OCI-LY1 (cell line): ENCODE measurements around the gene GMDS.

ENCODE experiments used
- H2AFZ ChIP-seq: fragments of 200-600 bp; sonication (generic), shearing (Covaris generic); 2 replicates; pipeline ENCODE4 v1.6.0; 2014; ENCODE audit warnings: antibody characterized with exemption, mild to moderate bottlenecking, low read length
- H3F3A ChIP-seq: fragments of 200-600 bp; sonication (generic), shearing (Covaris generic); 2 replicates; pipeline ENCODE4 v1.6.0; 2014; ENCODE audit warnings: mild to moderate bottlenecking, antibody characterized with exemption, low read length, moderate library complexity; ENCODE audit not compliant: insufficient read depth
- H3K27ac ChIP-seq: fragments of 200-600 bp; sonication (generic); 2 replicates; pipeline ENCODE4 v1.5.1; 2014; ENCODE audit warnings: low read length, mixed run types, mild to moderate bottlenecking, low read depth; ENCODE audit not compliant: poor library complexity, severe bottlenecking
- H3K27me3 ChIP-seq: fragments of 200-600 bp; sonication (generic); 2 replicates; pipeline ENCODE4 v1.6.0; 2014; ENCODE audit warnings: antibody characterized with exemption, mild to moderate bottlenecking, low read length, moderate library complexity; ENCODE audit not compliant: insufficient read depth
- H3K36me3 ChIP-seq: fragments of 200-600 bp; sonication (generic); 2 replicates; pipeline ENCODE4 v1.6.1; 2014; ENCODE audit warnings: mild to moderate bottlenecking, antibody characterized with exemption, low read length, moderate library complexity, mixed read lengths; ENCODE audit not compliant: insufficient read depth
- H3K4me1 ChIP-seq: fragments of 200-600 bp; sonication (generic); 2 replicates; pipeline ENCODE4 v1.5.1; 2014; ENCODE audit warnings: mild to moderate bottlenecking, low read length, moderate library complexity; ENCODE audit not compliant: insufficient read depth, severe bottlenecking
- H3K4me2 ChIP-seq: fragments of 200-600 bp; sonication (generic), shearing (Covaris generic); 2 replicates; pipeline ENCODE4 v1.6.1; 2014; ENCODE audit warnings: low read length
- H3K4me3 ChIP-seq: fragments of 200-600 bp; sonication (generic); 2 replicates; pipeline ENCODE4 v1.5.1; 2014; ENCODE audit warnings: low read length, low read depth, mild to moderate bottlenecking, mixed read lengths; ENCODE audit not compliant: poor library complexity, severe bottlenecking
- H3K79me2 ChIP-seq: fragments of 200-600 bp; shearing (Covaris generic); 2 replicates; pipeline ENCODE4 v1.6.1; 2016; ENCODE audit warnings: mixed run types, low read length, mixed read lengths; ENCODE audit not compliant: insufficient read depth
- H3K9ac ChIP-seq: fragments of 200-600 bp; sonication (generic), shearing (Covaris generic); 2 replicates; pipeline ENCODE4 v1.6.1; 2014; ENCODE audit warnings: mild to moderate bottlenecking, low read length, mixed read lengths
- H3K9me2 ChIP-seq: fragments of 200-600 bp; sonication (generic), shearing (Covaris generic); 2 replicates; pipeline ENCODE4 v1.6.1; 2014; ENCODE audit warnings: low read depth, mild to moderate bottlenecking, low read length, mixed read lengths
- H3K9me3 ChIP-seq: fragments of 200-600 bp; shearing (Covaris generic); 2 replicates; pipeline ENCODE4 v1.6.1; 2014; ENCODE audit warnings: low read length, mixed read lengths
- H4K20me1 ChIP-seq: fragments of 200-600 bp; sonication (generic), shearing (Covaris generic); 2 replicates; pipeline ENCODE4 v1.6.0; 2016; ENCODE audit warnings: mild to moderate bottlenecking, low read length; ENCODE audit not compliant: insufficient read depth
- EZH2 ChIP-seq: fragments of 200-600 bp; sonication (generic), shearing (Covaris generic); IDR thresholded peaks from 2 replicates; pipeline ENCODE4 v1.8.0; 2017; ENCODE audit warnings: borderline replicate concordance, mixed run types, mild to moderate bottlenecking, antibody characterized with exemption, low read length, moderate library complexity, mixed read lengths
- TF ChIP-seq, protein P1 (sequence below): fragments of 200-600 bp; sonication (generic), shearing (Covaris generic); IDR thresholded peaks from 2 replicates; pipeline ENCODE4 v1.5.1; 2017; ENCODE audit warnings: mild to moderate bottlenecking, antibody characterized with exemption, low read length, moderate library complexity, mixed read lengths

The GMDS gene

DNA sequence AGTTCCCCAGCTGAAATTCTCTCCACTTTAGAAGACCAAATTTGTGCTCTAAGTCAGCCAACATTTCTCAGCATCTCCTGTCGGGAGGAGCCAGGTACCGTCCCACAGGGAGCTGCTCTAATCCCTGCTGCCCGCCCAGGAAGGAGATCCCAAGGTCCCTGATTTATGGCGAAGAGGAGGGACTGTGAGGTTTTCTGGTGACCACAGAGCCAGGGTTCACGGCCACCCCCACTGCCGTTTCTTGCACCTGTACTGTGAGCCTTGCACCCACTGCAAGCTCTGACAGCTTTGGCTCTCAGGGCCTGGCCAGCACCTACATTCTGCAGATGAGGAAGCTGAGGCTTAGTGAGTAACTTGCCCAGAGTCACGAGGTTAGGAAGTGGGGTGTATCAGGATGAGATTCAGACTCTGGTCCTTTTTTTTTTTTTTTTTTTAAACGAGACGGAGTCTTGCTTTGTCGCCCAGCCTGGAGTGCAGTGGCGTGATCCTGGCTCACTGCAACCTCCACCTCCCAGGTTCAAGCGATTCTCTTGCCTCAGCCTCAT, 600.8 kb downstream of the GMDS start:
- Histone ChIP-seq H3K9ac (no peak overlapping the region), H4K20me1 (no peaks in the 10 kb centered on the region), H3K4me1 (no peaks in the 10 kb centered on the region), H3K36me3 (0 out of 2 replicates have a peak, but pooled peaks cover 5% of the 10 kb centered on the region), H3K27ac (no peak overlapping the region), H3K9me2 (no peaks in the 10 kb centered on the region), H3K27me3 (no peaks in the 10 kb centered on the region), H3K79me2 (no peaks in the 10 kb centered on the region), H3K4me2 (no peak overlapping the region), H3K4me3 (no peak overlapping the region), H2AFZ (no peak overlapping the region), H3K9me3 (no peaks in the 10 kb centered on the region), H3F3A (no peaks in the 10 kb centered on the region)
- no peak for TF ChIP-seq EZH2
- TF ChIP-seq, protein P1, sequence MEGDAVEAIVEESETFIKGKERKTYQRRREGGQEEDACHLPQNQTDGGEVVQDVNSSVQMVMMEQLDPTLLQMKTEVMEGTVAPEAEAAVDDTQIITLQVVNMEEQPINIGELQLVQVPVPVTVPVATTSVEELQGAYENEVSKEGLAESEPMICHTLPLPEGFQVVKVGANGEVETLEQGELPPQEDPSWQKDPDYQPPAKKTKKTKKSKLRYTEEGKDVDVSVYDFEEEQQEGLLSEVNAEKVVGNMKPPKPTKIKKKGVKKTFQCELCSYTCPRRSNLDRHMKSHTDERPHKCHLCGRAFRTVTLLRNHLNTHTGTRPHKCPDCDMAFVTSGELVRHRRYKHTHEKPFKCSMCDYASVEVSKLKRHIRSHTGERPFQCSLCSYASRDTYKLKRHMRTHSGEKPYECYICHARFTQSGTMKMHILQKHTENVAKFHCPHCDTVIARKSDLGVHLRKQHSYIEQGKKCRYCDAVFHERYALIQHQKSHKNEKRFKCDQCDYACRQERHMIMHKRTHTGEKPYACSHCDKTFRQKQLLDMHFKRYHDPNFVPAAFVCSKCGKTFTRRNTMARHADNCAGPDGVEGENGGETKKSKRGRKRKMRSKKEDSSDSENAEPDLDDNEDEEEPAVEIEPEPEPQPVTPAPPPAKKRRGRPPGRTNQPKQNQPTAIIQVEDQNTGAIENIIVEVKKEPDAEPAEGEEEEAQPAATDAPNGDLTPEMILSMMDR, result no peak

- no peaks in the 10 kb centered on the region for H3K27me3 ChIP-seq
- no peaks in the 10 kb centered on the region for H3K79me2 ChIP-seq
- H3K9me2 ChIP-seq, result no peaks in the 10 kb centered on the region
- H4K20me1 ChIP-seq, result no peaks in the 10 kb centered on the region
- H2AFZ ChIP-seq, result no peak overlapping the region
- 0 out of 2 replicates have a peak, but pooled peaks cover 5% of the 10 kb centered on the region for H3K36me3 ChIP-seq
- H3K27ac ChIP-seq, result no peak overlapping the region
- H3K4me1 ChIP-seq, result no peaks in the 10 kb centered on the region
- no peak overlapping the region for H3K4me2 ChIP-seq
- H3K4me3 ChIP-seq, result no peak overlapping the region
- H3F3A ChIP-seq, result no peaks in the 10 kb centered on the region
- H3K9me3 ChIP-seq, result no peaks in the 10 kb centered on the region
- H3K9ac ChIP-seq, result no peak overlapping the region
- TF ChIP-seq, protein P1, result no peak
- no peak for TF ChIP-seq EZH2
These were observed 601.5 kb downstream of the GMDS start for GRCh38 chr6:1643830-1644445.

DNA sequence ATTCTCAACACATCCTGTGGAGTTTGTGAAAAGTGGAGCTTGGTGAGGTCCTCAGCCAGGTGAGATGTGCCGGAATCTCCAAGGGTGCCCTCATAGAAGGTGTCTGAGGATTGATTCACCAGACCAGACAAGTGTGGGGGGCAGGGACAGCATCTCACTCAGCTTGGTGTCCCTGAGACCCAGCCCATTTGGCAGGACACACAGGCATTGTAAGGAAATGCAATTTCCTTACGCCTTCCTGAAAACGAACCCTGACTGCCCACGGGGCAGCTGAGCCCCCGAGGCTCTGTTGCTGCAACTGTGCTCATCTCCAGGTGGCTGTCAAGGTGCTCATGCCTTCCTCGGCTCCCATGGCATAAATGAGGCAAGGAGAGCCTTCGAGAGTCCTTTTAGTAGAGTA, 602.3 kb downstream of the GMDS start:
- no peaks in the 10 kb centered on the region for H3F3A ChIP-seq
- no peak overlapping the region for H3K4me3 ChIP-seq
- TF ChIP-seq, protein P1, result no peak
- no peak for TF ChIP-seq EZH2
- H2AFZ ChIP-seq, result no peak overlapping the region
- no peaks in the 10 kb centered on the region for H3K9me3 ChIP-seq
- no peaks in the 10 kb centered on the region for H4K20me1 ChIP-seq
- H3K79me2 ChIP-seq, result no peaks in the 10 kb centered on the region
- H3K4me2 ChIP-seq, result no peak overlapping the region
- no peak overlapping the region for H3K27ac ChIP-seq
- 0 out of 2 replicates have a peak, but pooled peaks cover 5% of the 10 kb centered on the region for H3K36me3 ChIP-seq
- no peak overlapping the region for H3K9ac ChIP-seq
- H3K9me2 ChIP-seq, result no peaks in the 10 kb centered on the region
- peaks cover under 1% of the 10 kb centered on the region for H3K4me1 ChIP-seq
- H3K27me3 ChIP-seq, result no peaks in the 10 kb centered on the region
